ENCODE data around the gene RPS21. TPM values are rescaled to one million over a fixed set of nuclear protein-coding genes. Genes with fewer than 3 reads are reported as not detected.

The RPS21 gene
- total and polyA plus RNA-seq, 2 of the 13 experiments (the other 11 are each of a cell fraction or from before 2014, with no cell fraction given) = 2,647 to 11,063 TPM

DNA sequence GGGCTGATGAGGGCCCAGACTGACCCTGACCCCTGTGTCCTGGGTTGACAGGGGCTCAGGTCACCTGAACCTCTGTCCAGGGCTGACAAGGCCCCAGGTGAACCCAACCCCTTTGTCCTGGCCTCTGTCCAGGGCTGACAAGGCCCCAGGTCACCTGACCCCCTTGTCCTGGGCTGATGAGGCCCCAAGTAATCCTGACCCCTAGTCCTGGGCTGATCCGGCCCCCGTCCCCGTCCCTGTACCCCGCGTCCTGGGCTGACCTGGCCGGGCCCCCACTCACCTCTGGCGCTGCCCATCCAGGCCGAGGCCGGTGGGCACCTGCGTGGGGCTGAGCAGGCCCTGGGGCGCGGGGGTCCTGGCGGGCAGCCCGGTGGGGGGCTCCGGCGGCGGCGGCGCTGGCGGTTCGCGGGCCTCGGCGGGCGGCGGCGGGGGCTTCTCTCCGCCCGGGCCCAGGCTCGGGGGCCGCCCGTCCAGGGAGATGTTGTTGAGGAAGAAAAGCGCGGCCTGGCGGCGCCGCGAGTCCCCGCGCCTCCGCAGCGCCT, 19.8 kb downstream of the RPS21 start (continued):
- TF ChIP-seq, protein P1, sequence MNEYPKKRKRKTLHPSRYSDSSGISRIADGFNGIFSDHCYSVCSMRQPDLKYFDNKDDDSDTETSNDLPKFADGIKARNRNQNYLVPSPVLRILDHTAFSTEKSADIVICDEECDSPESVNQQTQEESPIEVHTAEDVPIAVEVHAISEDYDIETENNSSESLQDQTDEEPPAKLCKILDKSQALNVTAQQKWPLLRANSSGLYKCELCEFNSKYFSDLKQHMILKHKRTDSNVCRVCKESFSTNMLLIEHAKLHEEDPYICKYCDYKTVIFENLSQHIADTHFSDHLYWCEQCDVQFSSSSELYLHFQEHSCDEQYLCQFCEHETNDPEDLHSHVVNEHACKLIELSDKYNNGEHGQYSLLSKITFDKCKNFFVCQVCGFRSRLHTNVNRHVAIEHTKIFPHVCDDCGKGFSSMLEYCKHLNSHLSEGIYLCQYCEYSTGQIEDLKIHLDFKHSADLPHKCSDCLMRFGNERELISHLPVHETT (CRISPR knock-in tag; conservative IDR thresholded peaks at IDR 0.05) = 0 out of 2 replicates have a peak, but pooled peaks have one; percentile 30
- TF ChIP-seq, protein P2, sequence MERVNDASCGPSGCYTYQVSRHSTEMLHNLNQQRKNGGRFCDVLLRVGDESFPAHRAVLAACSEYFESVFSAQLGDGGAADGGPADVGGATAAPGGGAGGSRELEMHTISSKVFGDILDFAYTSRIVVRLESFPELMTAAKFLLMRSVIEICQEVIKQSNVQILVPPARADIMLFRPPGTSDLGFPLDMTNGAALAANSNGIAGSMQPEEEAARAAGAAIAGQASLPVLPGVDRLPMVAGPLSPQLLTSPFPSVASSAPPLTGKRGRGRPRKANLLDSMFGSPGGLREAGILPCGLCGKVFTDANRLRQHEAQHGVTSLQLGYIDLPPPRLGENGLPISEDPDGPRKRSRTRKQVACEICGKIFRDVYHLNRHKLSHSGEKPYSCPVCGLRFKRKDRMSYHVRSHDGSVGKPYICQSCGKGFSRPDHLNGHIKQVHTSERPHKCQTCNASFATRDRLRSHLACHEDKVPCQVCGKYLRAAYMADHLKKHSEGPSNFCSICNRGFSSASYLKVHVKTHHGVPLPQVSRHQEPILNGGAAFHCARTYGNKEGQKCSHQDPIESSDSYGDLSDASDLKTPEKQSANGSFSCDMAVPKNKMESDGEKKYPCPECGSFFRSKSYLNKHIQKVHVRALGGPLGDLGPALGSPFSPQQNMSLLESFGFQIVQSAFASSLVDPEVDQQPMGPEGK (CRISPR knock-in tag; IDR thresholded peaks at IDR 0.05) = peak; percentile 76
- TF ChIP-seq NKX3-1 (CRISPR knock-in tag; IDR thresholded peaks at IDR 0.05) (no peak), ZNF563 (CRISPR knock-in tag; IDR thresholded peaks at IDR 0.05) (no peak), BRD4 (CRISPR knock-in tag; IDR thresholded peaks at IDR 0.05) (no peak), KLF16 (CRISPR knock-in tag; IDR thresholded peaks at IDR 0.05) (no peak), UBTF (CRISPR knock-in tag; IDR thresholded peaks at IDR 0.05) (no peak; the same call in 1 of the 2 replicates), ISX (CRISPR knock-in tag; conservative IDR thresholded peaks at IDR 0.05) (no peak), ZEB1 (IDR thresholded peaks at IDR 0.05; ENCODE audit: insufficient replicate concordance, low read depth) (peak; percentile 58), PCBP1 (IDR thresholded peaks at IDR 0.05; ENCODE audit: borderline replicate concordance, low read depth, low read length) (no peak), ZNF768 (CRISPR knock-in tag; IDR thresholded peaks at IDR 0.05) (peak; percentile 36; the same call in 1 of the 2 replicates), ZFX (CRISPR knock-in tag; IDR thresholded peaks at IDR 0.05; ENCODE audit: low read depth) (peak; percentile 61; the same call in 1 of the 2 replicates), HDAC2 (CRISPR knock-in tag; IDR thresholded peaks at IDR 0.05) (peak; percentile 46; the same call in 1 of the 2 replicates), ADNP (CRISPR knock-in tag; IDR thresholded peaks at IDR 0.05) (no peak)
- TF ChIP-seq, protein P3, sequence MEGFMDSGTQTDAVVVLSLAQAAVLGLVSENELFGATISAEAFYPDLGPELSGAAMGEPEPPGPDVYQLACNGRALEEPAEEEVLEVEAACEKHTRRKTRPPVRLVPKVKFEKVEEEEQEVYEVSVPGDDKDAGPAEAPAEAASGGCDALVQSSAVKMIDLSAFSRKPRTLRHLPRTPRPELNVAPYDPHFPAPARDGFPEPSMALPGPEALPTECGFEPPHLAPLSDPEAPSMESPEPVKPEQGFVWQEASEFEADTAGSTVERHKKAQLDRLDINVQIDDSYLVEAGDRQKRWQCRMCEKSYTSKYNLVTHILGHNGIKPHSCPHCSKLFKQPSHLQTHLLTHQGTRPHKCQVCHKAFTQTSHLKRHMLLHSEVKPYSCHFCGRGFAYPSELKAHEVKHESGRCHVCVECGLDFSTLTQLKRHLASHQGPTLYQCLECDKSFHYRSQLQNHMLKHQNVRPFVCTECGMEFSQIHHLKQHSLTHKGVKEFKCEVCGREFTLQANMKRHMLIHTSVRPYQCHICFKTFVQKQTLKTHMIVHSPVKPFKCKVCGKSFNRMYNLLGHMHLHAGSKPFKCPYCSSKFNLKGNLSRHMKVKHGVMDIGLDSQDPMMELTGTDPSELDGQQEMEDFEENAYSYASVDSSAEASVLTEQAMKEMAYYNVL (CRISPR knock-in tag; IDR thresholded peaks at IDR 0.05; ENCODE audit: borderline replicate concordance) = no peak

All from HepG2 (cell line).